ENCODE results near the gene TSSK2. TPM values are rescaled to one million over a fixed set of nuclear protein-coding genes. Genes with fewer than 3 reads are reported as not detected.

The TSSK2 gene
- total RNA-seq, 2 donors from 2014 or later: 8.0 TPM; not detected in 1

GRCh38 chr22:19146215-19146968 is 15.3 kb downstream of the TSSK2 start:
- TF ChIP-seq POLR2AphosphoS5 (IDR thresholded peaks at IDR 0.05) (no peak), POLR2A (IDR thresholded peaks at IDR 0.05) (no peak)
- TF ChIP-seq, protein P1, sequence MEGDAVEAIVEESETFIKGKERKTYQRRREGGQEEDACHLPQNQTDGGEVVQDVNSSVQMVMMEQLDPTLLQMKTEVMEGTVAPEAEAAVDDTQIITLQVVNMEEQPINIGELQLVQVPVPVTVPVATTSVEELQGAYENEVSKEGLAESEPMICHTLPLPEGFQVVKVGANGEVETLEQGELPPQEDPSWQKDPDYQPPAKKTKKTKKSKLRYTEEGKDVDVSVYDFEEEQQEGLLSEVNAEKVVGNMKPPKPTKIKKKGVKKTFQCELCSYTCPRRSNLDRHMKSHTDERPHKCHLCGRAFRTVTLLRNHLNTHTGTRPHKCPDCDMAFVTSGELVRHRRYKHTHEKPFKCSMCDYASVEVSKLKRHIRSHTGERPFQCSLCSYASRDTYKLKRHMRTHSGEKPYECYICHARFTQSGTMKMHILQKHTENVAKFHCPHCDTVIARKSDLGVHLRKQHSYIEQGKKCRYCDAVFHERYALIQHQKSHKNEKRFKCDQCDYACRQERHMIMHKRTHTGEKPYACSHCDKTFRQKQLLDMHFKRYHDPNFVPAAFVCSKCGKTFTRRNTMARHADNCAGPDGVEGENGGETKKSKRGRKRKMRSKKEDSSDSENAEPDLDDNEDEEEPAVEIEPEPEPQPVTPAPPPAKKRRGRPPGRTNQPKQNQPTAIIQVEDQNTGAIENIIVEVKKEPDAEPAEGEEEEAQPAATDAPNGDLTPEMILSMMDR (IDR thresholded peaks at IDR 0.05): no peak
- H3K36me3 ChIP-seq: peaks cover 0 to 4% of the 10 kb centered on the region in 2 donors
- intact Hi-C loops (cut with DNase I): loop anchor here (5.0 to 10.0 kb wide), 2 partner anchors 328 to 486 kb away; partner anchors contain the start of genes CDC45 and UFD1
- H3K27me3 ChIP-seq (replicated peaks; ENCODE audit: insufficient read depth): peaks cover 9% of the 10 kb centered on the region
- no peak overlapping the region for H3K27ac ChIP-seq
- peaks cover 7% of the 10 kb centered on the region for H3K4me1 ChIP-seq (replicated peaks)
- no peaks in the 10 kb centered on the region for H3K9me3 ChIP-seq
- DNase-seq (ENCODE audit: low spot score): no peak
- no peak overlapping the region for H3K4me3 ChIP-seq
- 61% methylated on average over 11 of the region's 11 CpGs for WGBS

- no peaks in the 10 kb centered on the region for H3K9me3 ChIP-seq
- H3K36me3 ChIP-seq: no peaks in the 10 kb centered on the region
- H3K27ac ChIP-seq: no peak overlapping the region
- no peak overlapping the region for H3K4me3 ChIP-seq
- 34% methylated on average over 9 of the region's 9 CpGs for WGBS
- H3K27me3 ChIP-seq (replicated peaks; ENCODE audit: insufficient read depth): peaks cover 11% of the 10 kb centered on the region
- peaks cover 7% of the 10 kb centered on the region for H3K4me1 ChIP-seq (replicated peaks)
- no peak for DNase-seq (ENCODE audit: low spot score)
- intact Hi-C loops (cut with DNase I): loop anchor here (5.0 to 10.0 kb wide), 2 partner anchors 328 to 485 kb away; partner anchors contain the start of genes CDC45 and UFD1
- no peak for TF ChIP-seq POLR2AphosphoS5 (IDR thresholded peaks at IDR 0.05)
Observed at GRCh38 chr22:19147195-19147780, 16.2 kb downstream of the TSSK2 start.

- H3K9me3 ChIP-seq: no peaks in the 10 kb centered on the region
- TF ChIP-seq, protein P1 (IDR thresholded peaks at IDR 0.05): no peak
- TF ChIP-seq POLR2A (IDR thresholded peaks at IDR 0.05) (no peak), POLR2AphosphoS5 (IDR thresholded peaks at IDR 0.05) (no peak)
- intact Hi-C loops (cut with DNase I): loop anchor here (5.0 to 10.0 kb wide), 2 partner anchors 326 to 484 kb away; partner anchors contain the start of genes CDC45 and UFD1
- 26% methylated on average over 31 of the region's 33 CpGs for WGBS
- no peak for DNase-seq (ENCODE audit: low spot score)
- H3K27ac ChIP-seq: no peak overlapping the region
- H3K27me3 ChIP-seq (replicated peaks; ENCODE audit: insufficient read depth): peaks cover 11% of the 10 kb centered on the region
- no peak overlapping the region for H3K4me3 ChIP-seq
- peaks cover 7% of the 10 kb centered on the region for H3K4me1 ChIP-seq (replicated peaks)
- H3K36me3 ChIP-seq: no peaks in the 10 kb centered on the region
Observed at GRCh38 chr22:19148417-19149046, 17.4 kb downstream of the TSSK2 start.

GRCh38 chr22:19149047-19149883 is 18.2 kb downstream of the TSSK2 start:
- H3K4me1 ChIP-seq (replicated peaks): peaks cover 3% of the 10 kb centered on the region
- H3K4me3 ChIP-seq: peak overlapping the region in 1 of 2 donors; percentile 15
- H3K27me3 ChIP-seq (replicated peaks; ENCODE audit: insufficient read depth): peaks cover 11% of the 10 kb centered on the region
- H3K9me3 ChIP-seq: no peaks in the 10 kb centered on the region
- DNase-seq (ENCODE audit: low spot score): no peak
- H3K27ac ChIP-seq: no peak overlapping the region
- H3K36me3 ChIP-seq: no peaks in the 10 kb centered on the region
- intact Hi-C loops (cut with DNase I): loop anchor here (5.0 to 10.0 kb wide), 2 partner anchors 326 to 483 kb away; partner anchors contain the start of genes CDC45 and UFD1
- TF ChIP-seq POLR2A (IDR thresholded peaks at IDR 0.05): no peak
- no peak for TF ChIP-seq POLR2AphosphoS5 (IDR thresholded peaks at IDR 0.05)
- TF ChIP-seq, protein P1 (IDR thresholded peaks at IDR 0.05): no peak
- 1% methylated on average over 84 of the region's 92 CpGs for WGBS
